EH (cell line): ENCODE data around the gene PGBD5.

Source experiments
- DNase-seq: peaks from one replicate; pipeline ENCODE4 v3.0.0-alpha.2; 2015; ENCODE audit warnings: low read depth

PGBD5 gene

DNA sequence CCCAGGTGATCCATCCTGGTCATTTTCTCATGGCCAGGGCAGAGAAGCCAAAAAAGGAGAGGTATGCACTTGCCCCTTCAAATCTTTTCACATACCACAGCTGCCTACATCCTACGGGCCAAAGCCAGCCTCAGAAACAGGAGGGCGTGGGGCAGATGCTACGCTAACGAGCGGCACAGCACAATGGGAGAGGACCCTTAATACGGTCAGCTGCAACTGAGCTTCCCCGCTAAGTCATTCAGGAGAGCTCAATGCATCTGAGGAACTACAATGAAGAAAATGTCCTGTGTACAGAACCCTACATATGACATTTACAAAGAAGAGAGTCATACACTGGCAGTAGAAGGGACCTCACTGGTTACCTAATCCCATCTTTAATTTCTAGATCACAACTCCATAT is 78.2 kb downstream of the PGBD5 start:
- no peak for DNase-seq

- no peak for DNase-seq
Measured at GRCh38 chr1:230345139-230345885, 80.8 kb downstream of the PGBD5 start.

DNA sequence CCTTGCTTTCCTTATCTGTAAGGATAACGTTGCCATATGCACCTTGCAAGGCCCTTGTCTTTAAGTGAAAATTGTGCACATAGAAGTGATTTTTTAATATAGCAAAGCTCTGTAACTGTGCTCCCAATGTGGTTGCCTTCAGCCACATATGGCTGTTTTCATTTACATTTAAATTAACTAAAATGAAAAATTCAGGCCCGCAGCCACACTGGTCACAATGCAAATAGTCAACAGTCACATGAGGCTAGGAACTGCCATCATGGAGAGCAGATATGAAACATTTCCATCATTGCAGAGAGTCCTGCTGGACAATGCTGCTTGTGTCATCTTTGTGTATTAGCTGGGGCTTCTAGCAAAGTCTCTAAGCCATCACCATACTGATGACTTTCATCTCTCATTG is 83.4 kb downstream of the PGBD5 start:
- DNase-seq: no peak

- no peak for DNase-seq
Measured at GRCh38 chr1:230342019-230342418, 84.1 kb downstream of the PGBD5 start.

DNA sequence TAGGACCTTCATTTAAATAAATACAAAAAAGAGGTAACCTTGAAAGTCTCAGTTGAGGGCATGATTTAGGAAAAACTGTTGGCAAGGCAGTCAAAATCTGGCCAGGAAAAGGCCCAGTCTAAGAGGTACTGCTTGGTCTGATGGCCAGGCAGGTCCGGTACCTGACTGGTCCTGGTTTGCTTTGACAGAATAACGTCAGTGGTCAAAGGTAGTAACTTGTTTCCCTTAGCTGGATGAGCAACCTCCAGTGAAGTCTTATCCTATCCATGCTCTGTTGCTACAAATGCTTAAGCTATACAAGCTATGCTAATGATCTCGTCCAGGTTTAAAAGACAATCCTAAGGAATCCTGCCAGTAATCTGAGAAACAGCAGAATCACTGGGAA is 85.0 kb downstream of the PGBD5 start:
- DNase-seq: no peak

DNA sequence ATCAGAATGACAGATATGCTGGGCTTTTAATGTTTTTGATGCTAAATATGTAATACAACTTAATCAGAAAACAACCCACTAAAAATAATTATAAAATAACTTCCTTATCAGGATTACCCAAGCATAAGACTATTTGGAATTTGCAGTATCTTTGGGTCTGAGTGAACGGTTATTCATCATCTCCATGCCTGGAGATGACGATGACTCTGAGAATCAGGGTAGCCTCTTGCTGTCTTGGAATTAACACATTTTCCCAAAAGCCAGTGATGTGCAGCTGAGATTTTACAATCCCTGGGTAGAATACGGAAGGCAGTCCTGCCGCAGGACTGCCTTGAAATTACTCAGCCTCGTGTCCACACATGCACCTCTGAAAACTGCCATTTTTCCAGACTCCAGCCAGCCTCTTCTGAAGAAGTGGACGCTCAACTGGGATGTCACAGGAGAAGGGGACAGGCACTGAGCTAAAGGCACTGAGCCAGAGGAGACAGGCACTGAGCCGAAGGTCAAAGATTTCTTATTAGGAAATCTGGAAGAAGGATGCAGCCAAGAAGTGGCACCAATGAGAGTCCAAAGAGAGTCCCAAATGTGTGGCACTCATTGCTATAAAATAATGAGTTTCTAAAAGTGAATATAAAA is 85.5 kb downstream of the PGBD5 start:
- DNase-seq: no peak

GRCh38 chr1:230339033-230339432 is 87.1 kb downstream of the PGBD5 start:
- no peak for DNase-seq

DNA sequence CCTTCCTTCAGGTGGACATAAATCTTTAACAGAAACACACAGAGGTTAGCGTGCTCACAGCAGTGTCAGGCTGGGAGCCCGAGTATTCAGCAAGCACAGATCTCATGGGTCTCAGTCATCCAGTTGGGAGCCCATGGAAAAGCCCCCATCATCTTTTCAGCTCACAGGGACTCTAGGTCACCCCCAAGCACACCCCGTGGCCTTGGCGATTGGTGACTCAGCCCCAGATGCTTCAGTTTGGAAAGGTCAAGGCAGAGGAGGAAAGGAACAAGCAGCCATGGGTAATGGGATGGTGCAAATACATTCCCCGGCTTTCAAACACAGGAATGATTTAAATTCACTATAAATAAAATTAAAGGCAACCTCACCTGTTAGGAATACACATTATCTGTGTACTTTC is 88.9 kb downstream of the PGBD5 start:
- DNase-seq: no peak

DNA sequence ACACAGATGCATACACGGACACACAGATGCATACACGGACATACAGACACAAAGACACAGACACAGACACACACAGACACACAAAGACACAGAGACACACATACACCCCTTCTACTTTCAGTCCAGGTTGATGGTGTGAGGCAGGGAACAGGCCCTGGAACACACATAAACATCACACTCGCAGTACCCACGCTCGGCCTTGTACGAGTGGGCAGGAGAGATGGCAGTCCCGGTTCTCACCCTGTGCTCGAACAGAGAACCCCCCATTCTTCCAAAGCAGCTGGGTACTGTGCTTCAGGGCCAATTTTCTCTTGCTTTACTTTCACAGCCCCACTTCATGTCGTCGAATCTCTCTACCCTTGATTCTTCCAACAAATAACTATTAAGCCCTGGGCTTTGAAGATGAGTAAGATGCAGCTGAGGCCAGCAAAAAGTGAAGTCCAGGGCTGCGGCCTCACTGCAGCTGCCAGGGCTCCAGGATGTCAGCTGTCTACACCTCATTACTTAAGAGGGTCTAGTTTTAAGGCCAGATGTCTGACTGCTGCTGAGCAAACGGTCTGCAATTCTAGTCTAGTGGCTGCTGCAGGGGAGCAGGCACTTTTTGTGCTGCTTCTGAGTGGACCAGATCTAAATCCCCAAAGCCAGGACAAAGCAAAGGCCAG is 90.1 kb downstream of the PGBD5 start:
- DNase-seq: peak; percentile 3

- no peak for DNase-seq
Measured at GRCh38 chr1:230334447-230334837, 91.7 kb downstream of the PGBD5 start.

- no peak for DNase-seq
Measured at GRCh38 chr1:230333590-230334446, 92.3 kb downstream of the PGBD5 start.

DNA sequence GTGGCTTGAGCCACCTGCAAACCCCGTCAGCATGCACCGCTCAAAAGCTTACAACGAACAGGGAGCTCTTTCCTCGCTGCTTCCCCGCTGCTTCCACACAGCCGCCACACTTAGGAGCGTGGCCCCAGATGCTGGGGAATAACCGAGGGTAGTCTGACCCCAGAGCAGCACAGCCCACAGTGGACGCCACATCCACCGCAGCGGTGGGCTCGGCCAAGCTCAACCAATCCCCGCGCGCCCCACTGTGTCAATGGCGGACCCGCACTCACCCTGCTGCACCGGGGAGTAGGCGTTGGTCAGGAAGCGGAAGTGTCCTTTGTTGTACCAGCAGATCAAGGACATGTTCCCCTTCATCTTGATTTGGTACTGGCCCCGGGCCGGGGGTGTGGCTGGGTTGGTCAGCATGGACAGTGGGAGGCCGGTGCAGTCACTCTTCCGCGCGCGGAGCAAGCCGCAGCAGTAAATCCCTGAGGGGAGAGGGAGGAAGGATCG is 93.5 kb downstream of the PGBD5 start:
- no peak for DNase-seq

- DNase-seq: no peak
Measured at GRCh38 chr1:230332061-230332460, 94.1 kb downstream of the PGBD5 start.

DNA sequence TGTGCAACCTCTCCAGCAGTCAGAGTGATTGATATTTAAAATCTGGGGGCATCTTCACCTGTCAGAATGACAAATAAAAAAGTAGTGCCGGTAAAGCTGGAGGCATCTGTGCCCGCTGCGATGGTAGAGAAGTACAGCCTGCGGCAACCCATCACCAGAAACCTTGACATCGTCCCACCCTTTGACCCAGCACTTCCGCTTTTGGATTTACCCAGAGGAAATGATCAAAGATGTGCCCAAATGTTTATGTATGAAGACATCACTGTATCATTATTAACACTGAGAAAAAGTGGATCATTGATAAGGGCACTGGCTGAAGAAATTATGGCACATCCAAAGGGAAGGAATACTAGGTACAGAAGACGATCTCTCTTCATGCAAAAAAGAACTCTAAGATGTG is 96.0 kb downstream of the PGBD5 start:
- no peak for DNase-seq

DNA sequence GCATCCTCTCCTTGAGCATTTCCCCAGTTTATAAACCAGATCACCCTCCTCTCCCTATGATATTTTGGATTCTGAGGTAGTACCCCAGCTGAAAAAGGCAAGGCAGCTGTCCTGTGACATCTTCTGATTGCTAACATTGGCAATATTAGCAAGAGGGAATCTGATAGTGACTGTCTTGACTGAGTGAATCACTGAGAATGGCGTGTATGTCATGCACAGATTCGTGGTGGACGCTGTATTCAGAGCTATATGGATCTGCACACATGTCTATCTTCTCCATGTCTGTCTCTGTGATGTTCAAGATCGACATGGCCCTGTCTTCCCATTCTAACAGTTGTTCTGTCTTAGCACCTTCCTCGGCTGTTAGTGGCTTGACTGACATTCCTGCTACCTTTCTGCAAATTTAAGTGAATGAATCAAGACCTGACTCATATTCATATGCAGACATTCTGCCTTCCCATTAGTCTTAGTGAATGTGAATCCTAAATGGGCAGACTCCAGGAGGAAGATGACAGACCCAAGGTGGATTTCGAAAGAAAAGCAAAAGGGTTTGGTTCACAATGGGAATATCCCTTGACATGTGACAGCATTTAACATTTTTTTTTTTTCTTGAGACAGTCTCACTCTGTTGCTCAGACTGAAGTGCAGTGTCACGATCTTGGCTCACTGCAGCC is 97.7 kb downstream of the PGBD5 start:
- no peak for DNase-seq

DNA sequence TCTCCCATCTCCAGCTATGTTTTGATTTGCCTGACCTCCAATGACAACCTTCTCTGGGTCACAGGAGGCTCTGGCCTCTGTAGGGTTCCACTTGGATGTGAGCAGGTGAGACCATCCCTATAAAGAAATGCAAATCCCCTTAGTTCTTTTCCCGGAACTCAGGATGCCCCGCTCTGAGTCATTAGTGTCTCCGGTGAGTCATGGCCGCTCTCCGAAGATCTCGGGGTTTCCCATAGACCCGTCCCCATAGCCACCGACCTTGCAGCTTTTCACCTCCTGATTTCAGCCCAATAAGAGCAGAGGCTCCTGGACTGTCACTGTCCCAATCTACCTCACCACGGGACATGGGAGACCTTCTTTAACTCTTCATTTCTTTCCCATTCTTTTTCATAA is 98.2 kb downstream of the PGBD5 start:
- no peak for DNase-seq

- DNase-seq: no peak
Measured at GRCh38 chr1:230326971-230327891, 98.9 kb downstream of the PGBD5 start.

DNA sequence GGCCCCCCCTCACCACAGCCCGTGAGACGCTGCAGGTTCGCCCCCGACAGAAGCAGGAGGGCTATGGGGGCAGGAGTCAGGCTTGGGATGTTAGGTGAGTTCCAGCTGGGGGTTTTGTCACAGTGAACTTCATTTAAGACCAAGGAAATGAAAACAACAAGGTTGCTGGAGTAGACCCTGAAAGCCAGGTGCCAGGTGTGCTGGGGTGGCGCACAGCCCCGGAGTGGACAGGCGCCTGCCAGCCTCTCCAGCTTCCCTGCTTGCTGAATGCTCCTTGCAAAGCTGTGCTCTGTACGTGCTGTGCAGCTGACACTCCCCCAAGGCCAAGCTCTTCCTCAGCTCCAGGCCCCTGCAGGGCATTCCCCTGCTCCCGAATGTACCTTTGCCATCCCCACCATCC is 102.4 kb downstream of the PGBD5 start:
- DNase-seq: no peak

DNA sequence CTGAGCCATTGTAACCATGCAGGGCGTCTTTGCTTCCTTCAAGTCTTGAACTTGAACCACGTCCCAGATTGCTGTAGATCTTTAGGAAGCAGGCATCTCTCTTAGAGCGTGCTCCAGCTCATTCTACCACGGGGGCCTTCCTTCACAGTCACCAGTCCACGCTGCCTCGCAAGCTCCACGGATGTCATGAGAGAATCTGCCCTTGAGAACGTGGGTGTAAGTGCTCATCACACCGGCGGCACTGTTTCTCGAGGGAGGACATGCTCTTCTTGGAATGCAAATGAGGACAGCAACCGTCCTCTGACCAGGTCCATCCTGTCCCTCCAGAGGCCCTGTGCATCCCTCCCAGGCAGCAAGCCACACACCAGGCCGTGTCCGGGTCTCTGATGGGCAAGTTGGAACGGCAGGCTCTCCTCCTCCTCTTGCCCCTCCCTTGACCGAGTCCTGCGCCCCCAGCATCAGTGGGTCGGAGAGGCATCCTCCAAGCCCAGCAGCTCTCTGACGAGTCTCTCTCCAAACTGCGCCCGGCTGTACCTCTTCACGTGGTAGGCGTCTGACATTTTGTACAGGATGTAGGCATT is 103.1 kb downstream of the PGBD5 start:
- no peak for DNase-seq

DNA sequence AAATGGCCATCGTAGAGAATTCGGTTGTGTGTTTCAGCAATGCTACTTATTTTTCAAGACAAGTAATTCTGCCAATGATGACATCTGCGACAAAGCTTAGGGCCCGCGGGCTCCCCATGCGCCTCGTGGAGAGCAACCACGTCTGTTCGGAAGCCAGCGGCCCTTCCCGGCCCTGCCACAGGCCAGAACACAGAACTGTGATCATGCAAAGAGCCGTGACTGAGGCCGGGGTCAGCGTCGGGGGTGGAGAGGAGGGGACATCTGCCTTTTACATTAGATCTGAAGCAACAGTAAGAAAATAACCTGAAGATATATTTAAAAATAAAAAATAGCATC is 103.7 kb downstream of the PGBD5 start:
- DNase-seq: no peak
